ENCODE results near the gene ELOVL6.
A peak's percentile ranks its signal among the peaks of the same experiment; 100 is the strongest.

ELOVL6 gene

DNA sequence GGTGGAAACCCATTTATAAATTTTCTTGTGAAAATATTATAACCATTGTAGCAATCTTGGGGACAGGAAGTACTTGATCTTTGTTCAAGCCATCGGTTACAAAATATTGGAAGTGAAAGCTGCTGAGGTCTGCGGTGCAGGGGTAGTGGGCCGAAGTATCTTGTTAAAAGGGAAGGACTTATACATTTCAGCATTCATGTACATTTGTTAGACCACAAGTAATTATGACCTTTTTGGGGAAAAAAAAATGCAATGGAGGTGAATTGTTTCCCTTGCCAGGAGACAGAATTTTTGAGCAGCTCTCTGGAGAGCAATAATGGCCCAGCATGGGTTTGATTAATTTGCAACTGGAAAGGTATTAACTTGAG is 164.4 kb downstream of the ELOVL6 start:
- no peak for DNase-seq

- no peak for DNase-seq
Measured at GRCh38 chr4:110033355-110034025, 164.9 kb downstream of the ELOVL6 start.

- no peak for DNase-seq
Measured at GRCh38 chr4:110032603-110033002, 165.8 kb downstream of the ELOVL6 start.

DNA sequence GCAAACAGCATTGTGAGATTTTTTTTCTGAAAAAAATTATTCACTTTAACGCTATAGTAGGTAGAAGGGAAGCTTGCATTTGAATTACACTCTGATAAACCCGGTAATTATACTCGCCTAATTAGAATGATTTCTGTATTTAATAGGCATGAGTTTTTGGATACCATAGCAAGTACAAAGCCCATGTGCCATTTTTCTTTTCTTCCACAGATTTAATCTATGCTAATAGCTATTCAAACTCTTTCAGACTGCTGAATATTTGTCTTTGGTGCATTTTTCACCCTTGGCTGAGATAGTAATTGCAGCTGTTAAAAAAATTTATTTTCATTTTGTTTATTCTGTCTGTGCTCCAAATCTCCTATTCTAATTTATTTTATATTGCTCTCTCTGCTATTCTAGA is 172.7 kb downstream of the ELOVL6 start:
- DNase-seq, result no peak

DNA sequence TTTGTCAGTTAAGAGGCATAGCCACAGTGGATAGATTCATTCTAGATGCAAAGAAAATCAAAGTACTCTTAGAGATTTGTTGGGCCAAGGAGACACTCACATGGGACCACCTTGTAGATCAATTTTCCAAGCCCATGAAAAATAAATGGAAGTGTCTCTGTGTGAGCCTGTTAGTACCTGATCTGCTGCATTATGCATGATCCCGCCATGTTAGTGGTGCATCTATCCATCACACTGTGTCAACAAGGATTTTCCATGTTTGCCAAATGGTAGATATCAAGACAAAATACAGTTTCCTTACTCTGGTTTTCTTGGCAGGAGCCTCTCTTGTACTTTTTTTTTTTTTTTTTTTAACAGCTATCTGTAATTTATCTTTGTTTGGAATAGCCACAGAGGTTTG is 173.4 kb downstream of the ELOVL6 start:
- no peak for DNase-seq

DNA sequence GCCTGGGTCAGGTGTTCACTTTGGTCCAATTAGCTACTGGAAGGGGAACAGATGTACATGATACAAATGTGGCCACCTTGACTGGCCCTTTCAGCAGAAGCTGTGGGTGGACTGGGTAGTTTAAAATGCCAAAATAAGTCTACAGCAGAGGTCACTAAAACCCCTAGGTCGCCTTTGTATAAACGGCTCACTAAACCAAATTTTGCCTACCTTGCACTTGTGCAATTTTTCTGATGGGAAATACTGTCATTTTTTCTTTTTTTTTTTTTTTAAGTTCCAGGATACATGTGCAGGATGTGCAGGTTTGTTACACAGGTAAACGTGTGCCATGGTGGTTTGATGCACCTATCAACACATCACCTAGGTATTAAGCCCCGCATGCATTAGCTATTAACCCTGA is 176.0 kb downstream of the ELOVL6 start:
- DNase-seq, result no peak

- no peak for DNase-seq
Measured at GRCh38 chr4:110020646-110021443, 177.6 kb downstream of the ELOVL6 start.

GRCh38 chr4:110020139-110020538 is 178.3 kb downstream of the ELOVL6 start:
- DNase-seq, result no peak

GRCh38 chr4:110019153-110019552 is 179.3 kb downstream of the ELOVL6 start:
- no peak for DNase-seq

- DNase-seq, result no peak
Measured at GRCh38 chr4:110014233-110014632, 184.2 kb downstream of the ELOVL6 start.

DNA sequence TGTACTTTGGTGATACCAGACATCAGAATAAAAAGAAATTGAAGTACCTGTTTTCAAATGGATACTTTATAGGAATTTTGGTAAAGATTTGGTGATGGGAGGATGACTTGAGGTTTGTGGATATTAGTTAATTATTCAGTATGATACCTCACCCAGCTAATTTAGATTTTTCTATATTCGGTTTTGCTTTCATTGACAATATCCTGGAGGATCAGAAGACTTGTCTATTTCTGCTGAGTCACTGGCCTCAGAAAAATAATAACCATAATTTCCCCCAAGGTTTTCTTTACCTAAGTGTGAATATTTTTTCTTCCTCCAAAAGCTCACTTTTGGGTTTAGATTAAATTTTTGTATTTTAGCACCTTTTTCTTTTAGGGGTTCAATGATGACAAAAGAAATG is 185.5 kb downstream of the ELOVL6 start:
- DNase-seq, result no peak

GRCh38 chr4:110010797-110011196 is 187.6 kb downstream of the ELOVL6 start:
- DNase-seq, result no peak

GRCh38 chr4:110009550-110009949 is 188.9 kb downstream of the ELOVL6 start:
- no peak for DNase-seq

DNA sequence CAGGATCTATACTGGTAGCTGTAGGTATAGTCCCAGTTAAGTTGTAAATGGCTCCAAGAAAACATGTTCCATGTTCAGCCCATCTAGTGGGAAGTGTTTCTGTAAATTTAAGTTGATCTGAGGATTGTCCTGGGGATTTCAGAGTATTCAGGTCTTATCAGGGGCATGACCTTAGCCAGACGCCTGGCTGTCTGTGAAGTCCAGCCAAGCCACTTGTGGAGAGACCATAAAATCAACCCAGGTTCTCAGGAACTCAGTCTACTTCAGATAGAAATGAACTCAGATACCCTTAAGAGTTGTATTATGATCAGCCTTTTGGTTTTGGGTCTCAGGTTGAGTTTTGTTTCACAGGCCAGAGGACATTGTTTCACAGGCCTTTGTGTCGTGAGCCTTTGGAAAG is 189.9 kb downstream of the ELOVL6 start:
- DNase-seq, result no peak

DNA sequence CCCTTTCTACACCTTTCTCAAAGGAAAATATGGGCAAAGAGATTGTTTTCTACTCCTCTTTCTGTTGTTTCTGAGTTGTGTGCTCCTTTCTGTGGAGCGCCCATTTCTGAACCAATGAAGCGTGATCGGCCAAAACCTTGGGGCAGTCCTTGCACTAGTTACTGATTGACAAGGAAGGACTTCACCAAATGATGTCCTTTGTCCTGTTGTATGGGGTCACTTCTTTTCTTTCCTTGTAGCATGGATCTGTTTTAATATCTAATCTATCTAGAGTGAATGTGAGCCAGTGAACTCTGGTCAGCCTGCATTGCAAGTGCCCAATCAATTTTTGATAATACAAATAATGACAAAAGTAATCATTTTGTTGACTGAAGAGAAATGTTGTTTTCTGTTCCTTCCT is 191.2 kb downstream of the ELOVL6 start:
- no peak for DNase-seq

- no peak for DNase-seq
Measured at GRCh38 chr4:110005461-110006056, 192.9 kb downstream of the ELOVL6 start.

DNA sequence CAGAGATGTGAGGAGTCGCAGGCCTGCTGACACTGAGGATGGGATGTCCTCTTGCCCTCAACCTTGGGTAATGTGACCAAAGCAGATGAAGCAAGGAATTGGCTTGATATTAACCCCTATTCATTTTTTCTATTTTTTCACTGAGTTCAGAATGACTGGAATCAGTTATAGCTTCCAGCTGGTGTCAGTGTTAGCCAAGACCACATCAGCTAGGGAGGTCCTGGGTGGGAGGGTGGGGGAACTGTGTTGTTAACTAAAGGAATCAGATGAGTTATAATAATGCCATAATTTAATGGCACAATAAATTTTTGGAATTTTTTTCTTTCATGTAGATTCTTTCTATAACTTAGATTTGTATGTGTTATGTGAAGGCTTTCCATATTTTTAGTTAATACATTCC is 193.9 kb downstream of the ELOVL6 start:
- DNase-seq, result no peak

GRCh38 chr4:110003401-110004187 is 194.8 kb downstream of the ELOVL6 start:
- no peak for DNase-seq

DNA sequence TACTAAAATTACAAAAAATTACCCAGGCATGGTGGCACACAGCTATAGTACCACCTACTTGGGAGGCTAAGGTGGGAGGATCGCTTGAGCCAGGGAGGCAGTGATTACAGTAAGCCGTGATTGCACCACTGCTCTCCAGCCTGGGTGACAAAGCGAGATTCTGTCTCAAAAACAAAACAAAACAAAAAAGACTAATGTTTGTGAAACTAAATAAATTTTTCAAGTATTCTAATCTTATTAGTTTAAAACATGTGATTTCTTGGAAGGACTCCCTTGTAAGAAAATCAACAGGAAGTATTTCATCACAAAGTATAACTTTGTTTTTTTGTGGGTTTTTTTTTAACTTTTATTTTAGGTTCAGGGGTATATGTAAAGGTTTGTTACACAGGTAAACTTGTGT is 196.1 kb downstream of the ELOVL6 start:
- DNase-seq, result no peak

- DNase-seq, result no peak
Measured at GRCh38 chr4:109999585-109999912, 198.9 kb downstream of the ELOVL6 start.

DNA sequence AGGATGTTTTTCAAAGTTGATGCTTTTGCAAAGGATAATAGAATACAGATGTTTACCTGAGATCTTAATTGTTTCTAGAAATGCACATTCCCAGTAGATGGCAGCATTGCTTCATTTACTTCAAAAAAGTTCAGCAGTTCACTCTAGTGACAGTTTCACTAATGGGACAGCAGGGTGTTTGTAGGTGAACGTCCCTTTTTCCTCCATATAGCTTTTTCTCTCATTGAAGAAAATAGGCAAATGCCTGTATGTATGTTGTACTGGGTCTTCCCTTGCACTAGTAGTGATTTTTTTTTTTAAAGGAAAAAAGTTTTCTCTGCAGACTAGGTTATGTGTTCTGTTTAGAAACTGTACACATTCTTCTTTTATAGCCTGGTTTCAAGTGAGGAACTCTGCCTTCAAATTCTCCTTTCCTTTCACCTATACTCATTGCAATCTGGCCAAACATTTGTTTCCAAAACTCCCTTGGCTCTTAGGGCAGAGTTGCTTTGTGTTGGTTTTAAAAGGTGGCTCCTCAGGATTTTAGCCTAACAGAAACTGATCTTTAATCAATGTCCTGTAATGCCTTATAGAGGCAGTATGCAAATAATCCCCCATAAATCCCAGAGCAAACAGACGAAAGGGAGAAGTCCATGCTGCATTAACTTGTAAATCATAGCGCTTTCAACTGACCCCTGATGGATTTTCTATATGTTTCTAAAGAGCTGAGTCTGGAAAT is 199.4 kb downstream of the ELOVL6 start:
- peak in 2 of 56 donors; percentile 2 to 3 for DNase-seq

All from nucleus accumbens (tissue), 56 donors.